HG03558 (cell line): ENCODE data around the gene GRB10.
"Not testable (repeated sequence)": the region's sequence is repeated elsewhere in the genome, so short reads cannot be mapped to it uniquely, and the experiment has no call there.

Experiments used
- ATAC-seq: cut with Tn5 transposase; IDR thresholded peaks from one replicate; pipeline ENCODE4 v1.9.1; 2021; ENCODE audit warnings: moderate number of reproducible peaks; ENCODE audit not compliant: unreplicated experiment; ENCODE audit errors: extremely low read depth

Gene GRB10

DNA sequence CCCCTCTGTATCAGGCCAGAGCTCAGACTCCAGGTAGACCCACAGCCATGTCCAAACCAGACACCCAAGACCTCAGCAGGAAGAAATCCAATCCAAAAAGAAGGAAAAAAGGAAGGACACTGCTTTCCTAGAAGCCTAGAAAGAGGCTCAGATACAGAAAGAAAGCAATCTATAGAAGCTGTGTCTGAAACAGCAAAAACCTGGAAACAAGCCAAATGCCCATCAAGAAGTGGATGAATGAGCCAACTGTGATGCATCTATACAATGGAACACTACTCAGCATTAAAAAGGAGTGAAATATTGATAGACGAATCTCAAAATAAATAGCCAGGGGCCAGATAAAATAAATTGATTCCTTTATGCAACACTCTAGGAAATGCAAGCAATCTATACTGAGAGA, 31.6 kb downstream of the GRB10 start:
- no peak for ATAC-seq

DNA sequence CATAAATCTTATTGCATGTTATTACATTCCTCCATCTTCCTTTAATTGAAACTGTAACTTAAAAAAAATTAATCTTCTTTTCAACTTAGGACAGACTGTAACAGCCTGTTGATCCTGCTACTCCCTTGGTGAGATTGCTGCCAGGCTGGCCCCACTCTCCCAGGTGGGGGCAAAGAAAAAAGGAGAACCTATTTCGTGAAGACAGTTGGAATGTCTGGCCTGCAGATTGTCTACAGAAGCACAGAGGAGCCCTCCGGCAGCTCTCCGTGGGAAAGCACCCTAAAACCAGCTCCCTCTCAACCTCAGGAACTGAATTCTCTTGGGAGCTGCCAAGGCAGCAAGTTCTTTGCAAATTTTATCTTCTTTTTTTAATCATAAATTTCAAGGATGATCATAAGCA, 32.8 kb downstream of the GRB10 start:
- ATAC-seq = no peak

DNA sequence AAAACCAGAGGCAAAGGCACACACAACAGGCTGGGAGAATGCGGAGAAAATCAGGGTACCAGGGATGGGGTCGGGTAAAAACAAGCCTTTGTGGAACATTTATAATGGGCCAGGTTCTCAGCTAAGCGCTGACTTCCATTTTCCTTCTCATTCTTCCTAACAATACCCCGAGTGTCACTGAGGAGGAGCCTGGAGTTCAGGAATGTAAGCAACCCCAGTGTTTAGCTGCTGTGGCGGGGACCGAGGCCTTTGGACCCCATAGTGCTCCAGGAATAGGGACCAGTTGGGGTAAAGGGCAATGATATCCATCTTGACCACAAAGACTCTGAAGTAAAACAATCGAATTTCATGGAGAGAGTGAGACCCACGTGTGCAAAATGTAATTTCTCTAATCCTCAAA, 34.2 kb downstream of the GRB10 start:
- no peak for ATAC-seq

DNA sequence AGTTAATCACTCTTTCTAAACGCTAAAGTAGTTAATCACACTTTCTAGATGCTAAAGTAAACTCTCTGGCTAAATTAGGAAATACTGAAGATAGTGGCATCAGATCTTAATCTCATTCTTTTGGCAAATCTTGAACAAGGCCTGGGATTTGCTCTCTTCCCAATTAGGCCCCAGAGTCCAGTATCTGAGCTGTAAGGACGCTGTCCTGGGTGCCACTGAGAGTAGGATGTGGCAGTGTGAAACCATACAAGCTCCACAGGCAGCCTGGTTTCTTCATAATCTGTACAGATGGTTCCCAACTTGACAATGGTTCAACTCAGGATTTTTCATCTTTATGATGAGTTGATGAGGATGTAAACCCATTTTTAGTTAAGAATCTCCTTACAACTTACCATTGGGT, 36.9 kb downstream of the GRB10 start:
- no peak for ATAC-seq

DNA sequence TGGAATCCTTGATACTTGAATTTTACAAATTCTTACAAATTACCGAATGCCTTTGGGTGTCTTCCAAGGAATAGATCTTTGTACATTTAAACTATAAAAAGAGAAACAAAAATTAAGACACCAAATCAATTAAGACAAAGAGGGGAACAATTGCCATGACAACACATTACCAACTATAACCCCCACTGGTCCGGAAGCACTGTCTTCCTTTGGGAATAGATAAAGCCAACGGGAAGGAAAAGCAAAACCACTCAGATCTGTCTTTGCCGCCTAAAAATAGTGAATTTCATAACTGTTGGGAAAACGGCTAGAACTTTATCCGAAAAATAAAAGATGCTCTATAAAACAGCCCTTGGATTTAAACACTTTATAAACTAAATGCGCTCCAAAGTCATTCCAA, 37.4 kb downstream of the GRB10 start:
- ATAC-seq = no peak

DNA sequence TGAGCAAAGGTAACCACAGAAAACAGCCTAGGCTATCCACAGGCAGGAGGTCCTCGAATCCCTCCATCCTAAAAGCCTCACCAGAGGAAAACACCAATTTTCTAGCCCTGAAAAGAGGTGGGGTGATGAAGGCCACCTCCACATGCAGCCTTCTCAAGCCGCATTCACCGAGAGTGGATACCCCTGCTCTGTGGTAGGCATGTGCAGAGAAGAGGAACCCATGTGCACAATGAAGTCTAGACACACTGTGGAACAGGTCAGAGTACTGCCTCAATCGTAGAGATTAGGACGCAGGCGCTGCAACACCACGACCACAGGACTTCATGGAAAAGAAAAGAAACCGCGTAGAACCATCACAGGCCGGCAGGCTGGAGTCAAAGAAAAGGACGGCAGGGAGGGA, 38.8 kb downstream of the GRB10 start:
- ATAC-seq = no peak

DNA sequence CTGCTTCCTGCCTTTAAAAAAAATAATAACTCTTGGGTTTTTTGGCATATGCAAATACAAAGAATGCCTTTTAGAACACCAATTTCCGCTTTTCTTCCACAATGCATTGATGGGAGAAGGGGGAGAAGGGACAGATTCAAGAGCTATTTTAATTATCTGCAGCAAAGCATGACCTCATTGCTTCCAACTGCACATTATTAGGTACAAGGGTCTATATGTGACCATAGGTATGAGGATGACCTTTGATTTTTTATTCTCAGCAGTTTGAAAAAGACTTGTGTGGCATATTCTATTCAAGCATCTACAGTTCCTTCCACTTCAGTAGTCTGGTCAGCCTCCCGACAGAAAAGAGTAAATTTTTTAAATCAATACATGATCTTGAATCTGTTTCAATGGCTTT, 39.7 kb downstream of the GRB10 start:
- ATAC-seq = no peak

DNA sequence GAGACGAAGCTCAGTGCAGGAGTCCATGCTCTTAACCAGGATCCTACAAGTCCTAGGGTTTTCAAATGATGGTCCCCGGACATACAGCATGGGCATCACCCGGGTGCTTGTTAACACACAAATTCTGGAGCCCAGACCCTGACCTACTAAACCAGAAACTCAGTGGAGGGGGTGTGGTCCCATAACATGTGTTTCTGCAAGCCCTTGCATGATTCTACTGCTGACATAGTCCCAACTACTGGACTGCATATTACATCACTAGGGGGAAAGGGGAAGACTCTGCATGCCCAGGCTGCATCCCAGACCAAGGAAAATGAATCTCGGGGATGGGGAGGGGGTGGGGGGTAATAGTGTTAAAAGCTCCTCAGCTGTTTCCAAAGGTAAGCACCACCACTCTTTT, 40.3 kb downstream of the GRB10 start:
- ATAC-seq = no peak

DNA sequence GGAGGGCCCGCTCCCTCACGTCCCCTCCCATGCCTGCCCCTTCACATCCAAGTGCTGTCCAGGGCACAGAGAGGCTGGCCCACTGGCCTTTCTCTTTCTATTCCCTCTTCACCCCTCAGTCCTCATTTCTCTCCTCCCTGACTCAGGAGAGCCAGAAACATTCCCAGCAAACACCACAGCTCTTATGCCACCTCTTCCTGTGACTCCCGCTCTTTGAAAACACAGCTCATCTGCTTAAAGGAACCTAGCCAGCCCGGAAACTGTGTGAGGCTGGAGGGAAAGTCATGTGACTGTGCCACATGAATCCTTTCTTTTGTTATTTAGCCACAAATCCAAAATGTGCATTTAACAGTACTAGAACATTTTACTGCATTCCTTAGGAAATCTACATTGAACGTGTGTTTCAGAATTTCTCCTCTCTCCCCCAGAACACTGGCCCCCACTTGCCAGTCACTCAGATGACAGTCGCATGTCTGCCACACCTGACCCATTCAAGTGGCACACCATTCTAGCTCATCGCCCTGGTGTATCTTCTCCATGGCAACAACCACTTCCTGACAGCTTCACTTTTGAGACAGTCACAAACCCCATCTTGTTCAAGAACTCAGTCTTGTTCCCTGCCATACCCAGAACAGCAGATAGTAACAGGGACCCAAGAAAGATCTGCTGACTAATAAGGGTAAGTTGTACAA, 42.8 kb downstream of the GRB10 start:
- no peak for ATAC-seq

DNA sequence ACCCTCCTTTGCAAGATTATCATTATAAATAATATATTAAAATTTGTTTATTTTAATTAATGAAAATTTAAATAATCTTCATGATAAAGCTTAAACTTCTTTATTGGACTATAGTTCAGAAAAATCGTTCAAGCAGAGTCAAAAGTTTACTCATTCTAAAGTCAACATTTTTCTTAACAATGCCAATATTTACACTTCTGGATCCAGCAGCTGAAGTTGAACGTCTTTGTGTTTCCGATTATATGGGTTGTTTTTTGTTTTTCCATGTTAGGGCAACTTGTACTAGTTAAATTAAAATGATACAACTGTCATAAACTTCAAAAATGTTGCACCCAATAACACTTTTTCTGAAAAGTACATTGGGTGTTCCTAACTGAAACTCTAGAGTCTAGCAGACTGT, 43.8 kb downstream of the GRB10 start:
- no peak for ATAC-seq

DNA sequence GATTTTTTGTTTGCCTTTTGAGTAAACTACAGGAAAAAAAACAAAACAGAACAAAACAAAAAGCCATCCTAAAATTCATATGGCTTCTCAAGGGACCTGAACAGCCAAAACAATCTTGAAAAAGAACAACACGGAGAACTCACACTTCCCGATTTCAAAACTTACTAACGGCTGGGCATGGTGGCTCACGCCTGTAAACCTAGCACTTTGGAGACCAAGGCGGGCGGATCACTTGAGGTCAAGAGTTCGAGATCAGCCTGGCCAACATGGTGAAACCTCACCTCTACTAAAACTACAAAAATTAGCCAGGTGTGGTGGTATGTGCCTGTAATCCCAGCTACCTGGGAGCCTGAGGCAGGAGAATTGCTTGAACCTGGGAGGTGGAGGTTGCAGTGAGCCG, 46.9 kb downstream of the GRB10 start:
- not testable (repeated sequence) for ATAC-seq

DNA sequence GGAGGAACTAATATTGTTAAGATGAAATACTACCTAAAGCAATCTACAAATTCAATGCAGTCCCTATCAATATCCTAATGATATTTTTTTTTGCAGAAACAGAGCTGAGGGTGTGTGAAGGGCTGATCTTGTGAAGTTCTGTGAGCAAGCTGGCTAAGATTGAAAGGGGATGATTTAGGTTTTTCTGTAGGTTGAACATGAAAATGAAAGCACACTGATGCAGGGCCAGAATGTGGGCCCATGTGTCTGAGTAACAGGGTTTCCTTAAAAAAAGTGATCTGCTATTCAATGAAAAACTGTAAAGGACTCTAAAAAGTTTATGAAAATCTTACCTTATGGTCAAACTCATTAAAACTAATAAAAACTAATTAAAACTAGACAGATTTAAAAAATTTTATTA, 47.4 kb downstream of the GRB10 start:
- no peak for ATAC-seq

DNA sequence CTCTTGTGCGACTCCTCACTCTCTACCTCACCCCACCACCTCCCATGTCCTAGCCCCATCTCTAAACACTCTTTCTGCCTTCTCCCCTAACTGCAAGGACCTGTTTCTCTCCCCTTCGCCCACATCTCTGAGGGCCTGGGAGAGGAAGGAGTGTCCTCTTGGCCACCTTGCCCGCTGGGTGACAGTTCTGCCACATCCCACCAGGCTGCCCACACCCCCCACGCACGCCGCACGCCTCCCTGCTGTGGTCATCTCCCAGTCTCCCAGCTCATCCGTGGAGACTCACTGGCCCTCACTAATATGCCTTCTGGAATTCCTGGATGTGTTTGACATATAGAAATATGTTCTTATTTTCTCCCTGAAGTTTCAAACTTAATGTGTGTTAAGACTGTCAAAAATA, 48.5 kb downstream of the GRB10 start:
- ATAC-seq = no peak

DNA sequence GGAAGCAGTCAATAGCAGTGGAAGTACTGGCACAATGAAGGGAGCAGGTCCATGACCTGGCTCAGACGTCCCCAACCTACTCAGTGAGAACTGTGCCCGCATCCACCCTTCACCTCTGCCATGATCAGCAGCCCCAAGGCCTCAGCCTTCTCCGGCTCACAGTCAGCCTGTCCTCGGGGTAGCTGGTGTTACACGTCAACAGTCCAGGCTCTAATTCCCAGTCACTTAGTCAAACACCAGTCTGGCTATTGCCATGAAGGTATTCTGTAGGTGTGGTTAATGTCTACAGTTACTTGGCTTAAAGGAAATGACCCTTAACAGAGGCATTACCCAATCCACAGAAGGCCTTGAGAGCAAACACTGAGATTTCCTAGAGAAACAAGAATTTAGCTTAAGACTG, 49.1 kb downstream of the GRB10 start:
- no peak for ATAC-seq

DNA sequence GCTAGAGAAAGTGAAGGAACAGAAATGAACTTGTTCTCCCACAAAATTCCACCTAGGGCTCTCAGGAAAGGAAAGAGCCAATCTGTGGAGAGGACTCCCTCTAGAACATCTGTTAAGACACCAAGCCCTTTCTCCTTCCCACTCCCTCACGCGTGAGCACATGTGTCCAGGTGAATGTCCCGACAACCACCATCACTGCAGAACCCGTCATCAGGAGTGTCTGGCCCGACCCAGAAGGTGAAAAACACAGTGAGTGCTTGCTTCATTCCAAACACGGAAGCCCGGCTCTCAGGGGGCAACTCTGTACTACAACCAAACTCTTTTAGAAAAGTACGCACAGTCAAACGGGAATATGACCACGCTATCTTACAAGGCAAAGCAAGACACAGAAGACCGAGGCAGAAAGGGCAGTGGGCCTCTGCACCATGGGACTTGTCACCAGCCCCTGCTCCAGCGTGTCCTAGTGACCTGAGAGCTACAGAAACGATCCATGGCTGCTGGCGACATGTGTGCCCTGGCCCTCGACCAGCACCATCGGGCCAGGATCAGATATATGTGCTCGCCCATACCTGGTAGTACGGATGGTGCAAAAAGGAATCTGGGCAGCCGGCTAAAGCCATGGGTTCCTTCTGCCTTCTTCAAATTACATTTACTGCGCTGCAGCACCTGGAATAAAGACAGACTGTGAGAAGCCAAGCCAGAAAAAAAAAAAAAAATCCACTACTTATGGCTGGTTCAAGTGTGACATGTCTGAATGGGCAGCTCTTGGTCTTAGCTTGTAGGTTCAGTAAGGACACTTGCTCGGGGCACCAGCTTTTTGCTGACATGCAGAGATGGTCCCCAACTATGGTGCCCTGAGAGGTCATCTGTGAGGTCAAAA, 50.8 kb downstream of the GRB10 start:
- no peak for ATAC-seq

DNA sequence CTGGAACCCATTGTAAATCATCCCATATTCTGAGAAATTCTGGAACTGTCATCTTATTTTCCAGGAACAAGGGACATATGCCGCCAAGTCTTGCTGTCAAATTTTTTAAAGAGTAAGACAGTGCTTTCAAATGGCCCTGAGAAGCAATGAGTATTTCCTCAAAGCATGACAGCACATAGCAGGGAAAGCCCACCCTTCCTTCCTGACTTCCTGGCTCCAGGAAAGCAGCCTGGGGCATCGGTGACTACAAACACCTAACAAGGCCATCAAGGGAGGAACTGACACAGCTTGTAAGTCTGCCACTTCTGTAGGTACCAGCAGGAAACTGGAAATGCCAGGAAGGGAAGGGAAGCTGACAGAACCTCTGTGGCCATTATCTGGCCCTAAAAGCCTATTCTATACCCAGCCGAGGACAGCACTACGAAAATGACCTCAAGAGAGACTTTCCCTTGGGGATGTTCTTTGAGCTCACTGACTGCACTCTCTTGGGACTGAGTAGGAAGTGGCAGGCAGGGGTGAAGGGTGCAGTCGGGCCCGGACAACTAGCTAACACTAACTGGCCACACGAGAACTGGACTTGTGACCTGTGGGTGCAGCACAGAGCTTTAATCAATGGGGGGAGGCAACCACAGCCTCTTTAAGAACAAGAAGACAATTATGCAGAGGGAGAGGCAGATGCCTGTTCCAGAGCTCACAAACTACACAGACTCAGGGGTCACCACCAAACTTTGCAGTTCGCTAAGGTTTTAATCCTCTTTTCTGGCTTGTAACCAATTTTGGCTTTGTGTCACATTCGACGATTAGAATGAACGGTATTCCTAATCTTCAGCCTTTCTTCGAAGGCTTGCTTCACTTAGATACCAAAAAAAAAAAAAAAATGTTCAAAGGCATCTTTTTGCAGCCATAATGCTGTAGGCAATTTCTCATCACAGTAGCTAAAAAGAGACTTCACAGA, 52.0 kb downstream of the GRB10 start:
- no peak for ATAC-seq

DNA sequence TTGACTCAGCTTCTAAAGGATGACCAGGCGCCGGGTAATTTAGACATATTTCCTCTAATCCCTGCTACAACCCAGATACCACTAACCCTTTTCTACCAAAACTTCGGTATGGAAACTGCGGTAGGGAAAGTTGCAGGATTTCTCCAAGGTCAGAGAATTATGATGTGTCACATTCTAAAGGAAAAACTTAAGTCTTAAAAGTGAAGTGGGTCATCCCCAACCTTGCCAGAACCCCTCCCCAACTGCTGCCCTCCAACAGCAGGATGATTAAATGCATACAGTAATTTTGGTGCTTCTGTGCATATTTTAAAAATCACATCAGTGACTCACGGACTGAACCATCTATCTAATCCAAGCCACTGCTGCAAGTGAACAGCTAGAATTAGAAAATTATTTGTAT, 52.7 kb downstream of the GRB10 start:
- no peak for ATAC-seq

DNA sequence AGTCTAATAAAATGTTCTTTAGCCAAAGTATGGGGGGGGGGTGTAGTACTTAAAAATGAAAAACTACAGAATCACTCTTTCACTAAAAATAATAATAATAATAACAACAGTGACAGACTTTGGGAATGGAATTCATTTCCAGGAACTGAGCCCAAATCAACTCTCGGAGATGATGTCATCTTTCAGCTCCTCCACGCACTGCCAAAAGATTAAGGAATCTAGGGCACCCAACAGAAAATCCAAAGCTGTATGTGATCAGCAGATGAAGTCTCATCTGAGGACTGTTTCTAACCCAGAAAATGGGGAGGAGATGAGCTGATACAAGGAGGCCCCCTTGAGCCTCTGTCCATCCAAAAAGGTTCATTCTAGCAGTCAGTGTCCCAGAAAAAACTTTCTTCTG, 54.5 kb downstream of the GRB10 start:
- no peak for ATAC-seq

DNA sequence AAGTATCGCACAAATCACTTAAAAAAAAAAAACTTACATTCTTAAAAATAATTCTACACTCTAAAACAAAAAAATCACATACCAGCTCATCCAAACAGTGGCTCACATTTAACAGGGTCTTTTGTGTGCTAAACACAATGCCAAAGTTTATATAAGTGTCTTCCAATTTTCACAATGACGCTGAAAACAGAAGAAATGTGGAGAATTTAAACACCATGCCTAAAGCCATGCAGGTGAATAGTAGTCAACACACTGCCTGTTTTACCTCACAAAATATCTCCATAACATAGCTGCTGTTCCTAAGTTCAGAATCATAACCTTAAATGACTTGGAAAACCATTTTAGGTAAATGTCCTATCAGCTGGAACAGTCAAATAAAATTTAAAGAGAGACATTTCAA, 55.0 kb downstream of the GRB10 start:
- ATAC-seq = no peak

DNA sequence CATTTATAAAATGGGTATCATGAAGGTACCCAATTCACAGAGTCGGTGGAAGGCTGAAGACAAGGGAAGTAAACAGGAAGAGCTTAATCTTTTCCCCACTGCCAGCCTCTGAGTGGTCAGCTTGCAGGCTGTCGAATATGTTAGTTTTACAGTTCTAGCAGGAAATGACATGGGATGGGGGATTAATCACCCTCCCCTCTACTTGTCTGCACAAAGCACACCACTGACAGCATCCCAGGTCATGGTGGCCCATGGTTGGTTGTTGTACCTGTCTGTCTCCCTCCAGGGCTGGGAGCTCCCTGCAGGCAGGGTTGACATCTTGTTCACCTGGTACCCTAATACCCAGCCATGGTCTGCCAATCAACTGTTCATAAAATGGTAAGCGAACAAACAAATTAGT, 55.6 kb downstream of the GRB10 start:
- no peak for ATAC-seq

DNA sequence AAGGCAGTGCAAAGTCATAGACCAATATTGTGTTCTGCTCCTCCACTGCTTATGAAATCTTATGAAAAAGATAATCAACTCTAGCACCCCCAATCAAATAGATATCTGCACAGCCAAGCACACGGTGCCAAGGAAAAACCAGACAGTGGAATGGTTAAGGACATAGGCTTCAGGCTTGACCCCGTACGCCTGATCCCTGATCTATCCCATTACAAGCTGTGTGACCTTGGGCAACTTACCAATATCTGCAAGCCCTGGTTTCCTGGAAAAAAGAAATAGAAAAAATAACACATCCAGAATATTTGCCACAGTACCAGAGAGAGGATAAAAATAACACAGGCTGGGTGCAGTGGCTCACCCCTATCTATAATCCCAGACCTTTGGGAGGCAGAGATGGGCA, 56.9 kb downstream of the GRB10 start:
- no peak for ATAC-seq
